ENCODE measurements around the gene GADD45A.
"Not testable (repeated sequence)": the region's sequence is repeated elsewhere in the genome, so short reads cannot be mapped to it uniquely, and the experiment has no call there.

The GADD45A gene

GRCh38 chr1:67685067-67685557 lies at the start of gene GADD45A:
Gene GADD45A (plus strand): TSS chr1:67685201. CDS start chr1:67685495, 294 bp downstream.
- DNase-seq (ENCODE audit: low read depth): peak; percentile 89

- DNase-seq (ENCODE audit: low read depth): no peak
Measured at GRCh38 chr1:67636146-67636545, 48.9 kb upstream of the GADD45A start.

GRCh38 chr1:67639361-67639760 lies 45.6 kb upstream of the GADD45A start:
- DNase-seq (ENCODE audit: low read depth): no peak

- no peak for DNase-seq (ENCODE audit: low read depth)
Measured at GRCh38 chr1:67642629-67643028, 42.4 kb upstream of the GADD45A start.

GRCh38 chr1:67644566-67644965 lies 40.4 kb upstream of the GADD45A start:
- no peak for DNase-seq (ENCODE audit: low read depth)

- DNase-seq (ENCODE audit: low read depth): no peak
Measured at GRCh38 chr1:67645495-67646144, 39.4 kb upstream of the GADD45A start.

- DNase-seq (ENCODE audit: low read depth): no peak
Measured at GRCh38 chr1:67646145-67647035, 38.6 kb upstream of the GADD45A start.

- DNase-seq (ENCODE audit: low read depth): no peak
Measured at GRCh38 chr1:67647036-67647798, 37.8 kb upstream of the GADD45A start.

- no peak for DNase-seq (ENCODE audit: low read depth)
Measured at GRCh38 chr1:67647814-67648358, 37.1 kb upstream of the GADD45A start.

GRCh38 chr1:67648582-67649326 lies 36.2 kb upstream of the GADD45A start:
- DNase-seq (ENCODE audit: low read depth): no peak

GRCh38 chr1:67650061-67650460 lies 34.9 kb upstream of the GADD45A start:
- no peak for DNase-seq (ENCODE audit: low read depth)

- DNase-seq (ENCODE audit: low read depth): no peak
Measured at GRCh38 chr1:67651031-67651430, 34.0 kb upstream of the GADD45A start.

GRCh38 chr1:67652800-67653199 lies 32.2 kb upstream of the GADD45A start:
- no peak for DNase-seq (ENCODE audit: low read depth)

GRCh38 chr1:67653304-67653703 lies 31.7 kb upstream of the GADD45A start:
- no peak for DNase-seq (ENCODE audit: low read depth)

- no peak for DNase-seq (ENCODE audit: low read depth)
Measured at GRCh38 chr1:67655581-67655980, 29.4 kb upstream of the GADD45A start.

GRCh38 chr1:67657152-67657551 lies 27.8 kb upstream of the GADD45A start:
- not testable (repeated sequence) for DNase-seq (ENCODE audit: low read depth)

GRCh38 chr1:67659229-67659628 lies 25.8 kb upstream of the GADD45A start:
- no peak for DNase-seq (ENCODE audit: low read depth)

- no peak for DNase-seq (ENCODE audit: low read depth)
Measured at GRCh38 chr1:67662884-67663283, 22.1 kb upstream of the GADD45A start.

- no peak for DNase-seq (ENCODE audit: low read depth)
Measured at GRCh38 chr1:67664048-67664447, 21.0 kb upstream of the GADD45A start.

GRCh38 chr1:67665307-67665706 lies 19.7 kb upstream of the GADD45A start:
- DNase-seq (ENCODE audit: low read depth): not testable (repeated sequence)

GRCh38 chr1:67666636-67667035 lies 18.4 kb upstream of the GADD45A start:
- no peak for DNase-seq (ENCODE audit: low read depth)
